ENCODE results near the gene STAMBPL1. TPM values are rescaled to one million over a fixed set of nuclear protein-coding genes. Genes with fewer than 3 reads are reported as not detected.
"Not testable (repeated sequence)": the region's sequence is repeated elsewhere in the genome, so short reads cannot be mapped to it uniquely, and the experiment has no call there.

STAMBPL1 gene
- total RNA-seq, 1 experiment from 2014 or later, result 25.2 TPM

GRCh38 chr10:88928254-88928653 lies 48.2 kb downstream of the STAMBPL1 start:
- intact Hi-C loops (cut with micrococcal nuclease; ENCODE audit: unreplicated experiment), result no loop called here
- no peak overlapping the region for H3K27ac ChIP-seq (ENCODE audit: low read length)
- no peak overlapping the region for H3K4me3 ChIP-seq (ENCODE audit: low read depth in 2 of 2, low read length in 2 of 2)
- CTCF ChIA-PET, result no interaction called here
- DNase-seq (ENCODE audit: low read depth, low spot score) (no peak), ATAC-seq (no peak)
- peaks cover 15% of the 10 kb centered on the region for H3K4me1 ChIP-seq (ENCODE audit: control insufficient read depth, insufficient read depth, low read length)
- POLR2A ChIA-PET, result no interaction called here
- H3K36me3 ChIP-seq (ENCODE audit: control insufficient read depth, insufficient read depth, low read length), result no peaks in the 10 kb centered on the region
- TF ChIP-seq TCF7L2 (IDR thresholded peaks at IDR 0.05; ENCODE audit: low read depth, low read length) (no peak), SIN3A (IDR thresholded peaks at IDR 0.05; ENCODE audit: borderline replicate concordance, insufficient read depth, low read depth, low read length) (no peak), CTCF (IDR thresholded peaks at IDR 0.05) (no peak), REST (IDR thresholded peaks at IDR 0.05; ENCODE audit: insufficient read depth in 1 of 2, low read depth in 2 of 2, low read length in 1 of 2) (no peak), POLR2AphosphoS5 (IDR thresholded peaks at IDR 0.05; ENCODE audit: low read depth, low read length) (no peak)
- no peaks in the 10 kb centered on the region for H3K9me3 ChIP-seq (ENCODE audit: control insufficient read depth, insufficient read depth, low read depth, low read length)
- in situ Hi-C loops (cut with HindIII; ENCODE audit: low pct_unique_long_range_greater_than_20kb, low sequenced_read_pairs), result no loop called here
- H3K27me3 ChIP-seq (ENCODE audit: control insufficient read depth, insufficient read depth, low read length), result no peaks in the 10 kb centered on the region
- BruUV-seq (replicated peaks), result no TSS peak

GRCh38 chr10:88931548-88931947 lies 51.5 kb downstream of the STAMBPL1 start:
- no TSS peak for BruUV-seq (replicated peaks)
- no peaks in the 10 kb centered on the region for H3K9me3 ChIP-seq (ENCODE audit: control insufficient read depth, insufficient read depth, low read depth, low read length)
- intact Hi-C loops (cut with micrococcal nuclease; ENCODE audit: unreplicated experiment) (loop anchor here (5.0 kb wide), 1 partner anchor 244 kb away; no protein-coding TSS in a partner anchor), in situ Hi-C loops (cut with HindIII; ENCODE audit: low pct_unique_long_range_greater_than_20kb, low sequenced_read_pairs) (no loop called here)
- CTCF ChIA-PET, result interaction anchor here (0.5 to 1.6 kb wide), 10 partner anchors 11 to 1866 kb away, joined by 3 to 12 read pairs (median 6); no protein-coding TSS in a partner anchor
- H3K4me1 ChIP-seq (ENCODE audit: control insufficient read depth, insufficient read depth, low read length), result peaks cover 13% of the 10 kb centered on the region
- TF ChIP-seq REST (IDR thresholded peaks at IDR 0.05; ENCODE audit: insufficient read depth in 1 of 2, low read depth in 2 of 2, low read length in 1 of 2) (no peak), CTCF (IDR thresholded peaks at IDR 0.05) (no peak), POLR2AphosphoS5 (IDR thresholded peaks at IDR 0.05; ENCODE audit: low read depth, low read length) (no peak), SIN3A (IDR thresholded peaks at IDR 0.05; ENCODE audit: borderline replicate concordance, insufficient read depth, low read depth, low read length) (no peak), TCF7L2 (IDR thresholded peaks at IDR 0.05; ENCODE audit: low read depth, low read length) (no peak)
- POLR2A ChIA-PET, result interaction anchor here (0.6 kb wide), 2 partner anchors 100 to 346 kb away, joined by 3 to 10 read pairs; no protein-coding TSS in a partner anchor
- no peak overlapping the region for H3K27ac ChIP-seq (ENCODE audit: low read length)
- H3K4me3 ChIP-seq (ENCODE audit: low read depth in 2 of 2, low read length in 2 of 2), result no peak overlapping the region
- H3K27me3 ChIP-seq (ENCODE audit: control insufficient read depth, insufficient read depth, low read length), result no peaks in the 10 kb centered on the region
- H3K36me3 ChIP-seq (ENCODE audit: control insufficient read depth, insufficient read depth, low read length), result no peaks in the 10 kb centered on the region
- ATAC-seq (no peak), DNase-seq (ENCODE audit: low read depth, low spot score) (no peak)

GRCh38 chr10:88932029-88932428 lies 52.0 kb downstream of the STAMBPL1 start:
- H3K27ac ChIP-seq (ENCODE audit: low read length); DNase-seq (ENCODE audit: low read depth, low spot score); H3K9me3 ChIP-seq (ENCODE audit: control insufficient read depth, insufficient read depth, low read depth, low read length); H3K4me3 ChIP-seq (ENCODE audit: low read depth in 2 of 2, low read length in 2 of 2); H3K27me3 ChIP-seq (ENCODE audit: control insufficient read depth, insufficient read depth, low read length); BruUV-seq (replicated peaks); H3K36me3 ChIP-seq (ENCODE audit: control insufficient read depth, insufficient read depth, low read length); in situ Hi-C loops (cut with HindIII; ENCODE audit: low pct_unique_long_range_greater_than_20kb, low sequenced_read_pairs); ATAC-seq: not testable (repeated sequence)
- ChIA-PET CTCF (interaction anchor here (0.5 to 3.2 kb wide), 12 partner anchors 10 to 367 kb away, joined by 3 to 52 read pairs (median 6); partner anchors contain the start of gene STAMBPL1), POLR2A (interaction anchor here (0.6 kb wide), 2 partner anchors 100 to 346 kb away, joined by 3 to 10 read pairs; no protein-coding TSS in a partner anchor)
- peaks cover 12% of the 10 kb centered on the region for H3K4me1 ChIP-seq (ENCODE audit: control insufficient read depth, insufficient read depth, low read length)
- intact Hi-C loops (cut with micrococcal nuclease; ENCODE audit: unreplicated experiment), result loop anchor here (1.0 to 5.0 kb wide), 3 partner anchors 97 to 367 kb away; no protein-coding TSS in a partner anchor
